CD4-positive, alpha-beta T cell treated with Interleukin-21 for 1 hour (primary cell): ENCODE data around the gene TBL1XR1.

Experiments
- DNase-seq: peaks from one replicate; pipeline ENCODE4 v3.0.0-alpha.2; 2020

Gene TBL1XR1

GRCh38 chr3:176994891-176995781, 202.1 kb downstream of the TBL1XR1 start:
- no peak for DNase-seq

DNA sequence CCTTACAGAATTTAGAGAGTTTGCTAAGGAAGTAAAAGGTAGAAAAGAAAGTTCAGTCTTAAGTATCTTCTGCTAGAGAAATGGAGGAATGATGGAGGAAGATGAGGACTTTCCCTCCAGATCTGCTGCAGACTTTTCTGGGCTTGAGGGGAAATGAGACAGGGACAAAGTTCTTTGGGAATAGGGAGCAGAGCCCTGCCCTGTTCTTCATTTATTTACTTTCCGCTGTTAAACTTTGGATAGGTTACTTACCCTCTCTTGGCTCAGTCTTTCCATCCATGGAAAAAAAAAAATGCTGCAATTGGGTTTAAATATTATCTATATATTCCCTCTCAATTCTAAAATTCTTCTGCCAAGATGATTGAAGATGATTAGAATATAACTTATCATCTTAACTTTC, 202.9 kb downstream of the TBL1XR1 start:
- no peak for DNase-seq

GRCh38 chr3:176992978-176993377, 204.3 kb downstream of the TBL1XR1 start:
- DNase-seq, result no peak

DNA sequence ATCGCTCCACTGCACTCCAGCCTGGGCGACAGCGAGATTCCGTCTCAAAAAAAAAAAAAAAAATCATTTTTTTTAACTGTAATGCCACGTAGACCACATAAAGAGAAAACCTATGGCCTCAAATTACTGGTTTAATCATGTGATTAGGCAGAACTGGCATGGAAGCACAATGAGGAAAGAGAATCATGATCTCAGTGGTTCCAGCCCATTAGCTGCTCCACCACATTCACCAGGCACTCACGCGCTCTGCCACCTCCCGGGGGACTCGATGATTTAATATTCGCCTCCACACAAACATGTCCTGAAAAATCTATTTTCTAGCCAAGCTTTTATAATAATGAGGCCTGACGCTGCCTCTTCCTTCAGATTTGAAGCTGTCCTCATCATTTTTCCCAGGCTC, 204.7 kb downstream of the TBL1XR1 start:
- no peak for DNase-seq

- DNase-seq, result no peak
Observed at GRCh38 chr3:176988795-176989194, 208.5 kb downstream of the TBL1XR1 start.

DNA sequence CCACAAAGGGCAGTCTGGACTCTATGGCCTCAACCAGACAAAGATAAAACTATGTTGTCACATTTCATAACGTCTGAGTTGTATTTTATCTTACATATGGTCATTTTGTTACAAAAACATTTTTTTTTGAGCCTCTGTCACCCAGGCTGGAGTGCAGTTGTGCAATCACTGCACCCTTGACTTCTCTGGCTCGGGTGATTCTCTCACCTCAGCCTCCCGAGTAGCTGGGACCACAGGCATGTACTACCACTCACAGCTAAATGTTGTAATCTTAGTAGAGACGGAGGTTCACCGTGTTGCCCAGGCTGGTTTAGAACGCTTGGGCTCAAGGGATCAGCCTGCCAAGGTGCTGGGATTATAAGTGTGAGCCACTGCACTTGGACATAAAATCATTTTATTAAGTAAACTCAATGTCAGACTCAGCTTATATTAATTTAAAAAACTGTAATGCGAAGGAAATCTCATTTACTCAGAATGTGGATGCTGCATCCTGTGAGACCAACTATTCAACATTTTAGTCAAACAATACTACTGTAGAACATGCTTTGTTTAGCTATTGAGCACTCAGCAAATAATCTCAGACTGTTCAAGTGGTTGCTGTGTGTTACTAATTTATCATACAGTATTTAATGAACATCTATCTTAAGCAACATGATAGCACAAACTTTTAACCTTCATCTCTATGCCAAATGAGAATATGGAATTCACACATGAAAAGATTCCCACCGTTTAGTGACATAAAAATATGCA, 209.2 kb downstream of the TBL1XR1 start:
- no peak for DNase-seq

GRCh38 chr3:176978441-176978840, 218.8 kb downstream of the TBL1XR1 start:
- DNase-seq, result no peak

DNA sequence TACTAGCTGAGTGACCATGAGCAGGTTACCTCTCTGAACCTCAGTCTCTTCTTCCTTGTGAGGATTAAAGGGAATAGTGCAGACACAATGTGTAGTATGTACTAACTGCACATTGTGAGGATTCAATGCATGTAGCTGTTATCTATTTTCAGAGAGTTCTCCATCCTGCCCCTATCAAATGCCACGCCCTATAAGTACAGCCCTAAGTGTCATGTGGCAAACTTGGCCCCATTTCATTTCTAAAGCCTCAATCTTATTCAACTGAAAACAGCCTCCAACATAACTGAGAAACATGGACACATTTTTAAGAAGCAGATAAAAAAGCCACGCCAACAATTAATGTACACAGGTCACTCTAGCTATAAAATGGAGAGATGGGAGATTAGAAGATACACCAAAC, 220.0 kb downstream of the TBL1XR1 start:
- no peak for DNase-seq

- DNase-seq, result no peak
Observed at GRCh38 chr3:176976586-176976985, 220.7 kb downstream of the TBL1XR1 start.

GRCh38 chr3:176974279-176974678, 223.0 kb downstream of the TBL1XR1 start:
- DNase-seq, result no peak

- no peak for DNase-seq
Observed at GRCh38 chr3:176971613-176972174, 225.6 kb downstream of the TBL1XR1 start.

DNA sequence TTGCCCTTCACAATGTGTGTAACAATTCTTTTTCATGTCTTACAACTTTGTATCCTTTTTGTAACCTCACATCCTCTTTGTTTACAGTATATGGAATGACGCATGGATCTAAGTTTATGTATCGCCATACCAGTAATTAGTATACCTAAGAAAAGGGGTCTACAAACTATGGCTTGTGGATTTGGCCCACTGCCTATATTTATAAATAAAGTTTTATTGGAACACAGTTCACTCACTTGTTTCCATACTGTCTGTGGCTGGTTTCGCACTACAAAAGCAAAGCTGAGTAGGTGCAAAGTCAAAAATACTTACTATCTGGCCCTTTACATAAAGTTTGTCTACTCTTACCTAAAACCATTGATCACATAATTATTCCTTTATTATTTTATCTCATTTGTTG, 226.5 kb downstream of the TBL1XR1 start:
- no peak for DNase-seq

- no peak for DNase-seq
Observed at GRCh38 chr3:176969506-176969905, 227.8 kb downstream of the TBL1XR1 start.
